Suprapubic skin (tissue), 4 donors: ENCODE measurements around the gene C4BPA. TPM values are rescaled to one million over a fixed set of nuclear protein-coding genes. Genes with fewer than 3 reads are reported as not detected.

Experiments
- DNase-seq, 2 donors: peaks; one replicate each; pipeline ENCODE4 v3.0.0-alpha.2; 2019; ENCODE audit warnings: low spot score in 2 of 2
- H3K27ac ChIP-seq: fragments of 200-600 bp; sonication (generic); one replicate; pipeline ENCODE4 v1.5.1; 2019
- H3K27me3 ChIP-seq: fragments of 200-600 bp; sonication (generic); one replicate; pipeline ENCODE4 v1.5.1; 2019
- H3K36me3 ChIP-seq: fragments of 200-600 bp; sonication (generic); one replicate; pipeline ENCODE4 v1.5.1; 2019
- H3K4me1 ChIP-seq: fragments of 200-600 bp; sonication (generic); one replicate; pipeline ENCODE4 v1.5.1; 2019
- H3K4me3 ChIP-seq: fragments of 200-600 bp; sonication (generic); one replicate; pipeline ENCODE4 v1.5.1; 2019; ENCODE audit warnings: mild to moderate bottlenecking
- H3K9me3 ChIP-seq: fragments of 200-600 bp; sonication (generic); one replicate; pipeline ENCODE4 v1.5.1; 2019
- EP300 ChIP-seq: sonication (generic); formaldehyde crosslinking; IDR thresholded peaks from one replicate; pipeline ENCODE4 v1.6.1; 2017; ENCODE audit warnings: antibody characterized with exemption
- POLR2A ChIP-seq, 2 donors: fragments of 450-650 bp; IDR thresholded peaks; one replicate each; pipeline ENCODE4 v1.6.1; 2017; ENCODE audit warnings: antibody characterized with exemption in 2 of 2, mild to moderate bottlenecking in 2 of 2, moderate library complexity in 2 of 2
- POLR2AphosphoS5 ChIP-seq, 3 donors: sonication (generic); formaldehyde crosslinking; IDR thresholded peaks; one replicate each; pipeline ENCODE4 v1.6.1; 2017; ENCODE audit warnings: antibody characterized with exemption in 3 of 3
- WGBS: methylation state at CpG from one replicate; pipeline ENCODE4 v1.1.5; 2018; 5-methylcytosine and 5-hydroxymethylcytosine counted together
- total RNA-seq, 4 donors: library from RNA; depleted of rRNA; stranded (reverse); fragments of >200 nt; gene quantifications; one replicate each; pipeline ENCODE4 v1.1.0, GENCODE V29; 2016
- TF ChIP-seq, protein P1 (sequence below), 2 donors: fragments of 200-600 bp in 1 of 2; fragments of 450-650 bp in 1 of 2; sonication (generic) in 1 of 2; IDR thresholded peaks; one replicate each; pipeline ENCODE4 v1.5.1; 2016 to 2019; ENCODE audit warnings: antibody characterized with exemption in 2 of 2, mild to moderate bottlenecking in 1 of 2, moderate library complexity in 1 of 2

The C4BPA gene
- total RNA-seq, 4 donors from 2014 or later: 3.1 TPM; not detected in 3

DNA sequence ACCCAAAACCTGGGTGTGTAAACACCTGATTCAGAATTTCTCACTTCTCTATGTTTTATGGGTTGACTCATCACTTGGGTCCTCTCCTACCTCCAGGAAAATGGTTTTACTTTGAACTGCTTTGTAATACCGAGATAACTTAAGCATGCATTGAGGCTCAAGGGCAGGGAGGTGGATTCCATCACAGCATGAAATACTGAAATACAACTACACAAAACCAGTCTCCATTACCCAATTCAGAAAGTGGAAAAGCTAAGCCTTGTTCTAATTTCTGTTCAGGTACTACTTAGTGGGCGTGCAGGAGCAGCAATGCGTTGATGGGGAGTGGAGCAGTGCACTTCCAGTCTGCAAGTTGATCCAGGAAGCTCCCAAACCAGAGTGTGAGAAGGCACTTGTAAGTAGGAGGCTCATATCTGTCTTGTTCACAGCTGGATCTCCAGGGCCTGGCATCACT lies 6.1 kb upstream of the C4BPA start:
- TF ChIP-seq, protein P1, sequence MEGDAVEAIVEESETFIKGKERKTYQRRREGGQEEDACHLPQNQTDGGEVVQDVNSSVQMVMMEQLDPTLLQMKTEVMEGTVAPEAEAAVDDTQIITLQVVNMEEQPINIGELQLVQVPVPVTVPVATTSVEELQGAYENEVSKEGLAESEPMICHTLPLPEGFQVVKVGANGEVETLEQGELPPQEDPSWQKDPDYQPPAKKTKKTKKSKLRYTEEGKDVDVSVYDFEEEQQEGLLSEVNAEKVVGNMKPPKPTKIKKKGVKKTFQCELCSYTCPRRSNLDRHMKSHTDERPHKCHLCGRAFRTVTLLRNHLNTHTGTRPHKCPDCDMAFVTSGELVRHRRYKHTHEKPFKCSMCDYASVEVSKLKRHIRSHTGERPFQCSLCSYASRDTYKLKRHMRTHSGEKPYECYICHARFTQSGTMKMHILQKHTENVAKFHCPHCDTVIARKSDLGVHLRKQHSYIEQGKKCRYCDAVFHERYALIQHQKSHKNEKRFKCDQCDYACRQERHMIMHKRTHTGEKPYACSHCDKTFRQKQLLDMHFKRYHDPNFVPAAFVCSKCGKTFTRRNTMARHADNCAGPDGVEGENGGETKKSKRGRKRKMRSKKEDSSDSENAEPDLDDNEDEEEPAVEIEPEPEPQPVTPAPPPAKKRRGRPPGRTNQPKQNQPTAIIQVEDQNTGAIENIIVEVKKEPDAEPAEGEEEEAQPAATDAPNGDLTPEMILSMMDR (IDR thresholded peaks at IDR 0.05): no peak
- TF ChIP-seq EP300: no peak
- no peak for TF ChIP-seq POLR2A (IDR thresholded peaks at IDR 0.05)
- no peak for TF ChIP-seq POLR2AphosphoS5 (IDR thresholded peaks at IDR 0.05)
- Histone ChIP-seq H3K27me3 (no peaks in the 10 kb centered on the region), H3K36me3 (no peaks in the 10 kb centered on the region), H3K4me3 (no peak overlapping the region), H3K4me1 (no peaks in the 10 kb centered on the region), H3K27ac (no peak overlapping the region), H3K9me3 (no peaks in the 10 kb centered on the region)
- no peak for DNase-seq
- 71% methylated on average over 3 of the region's 3 CpGs for WGBS

DNA sequence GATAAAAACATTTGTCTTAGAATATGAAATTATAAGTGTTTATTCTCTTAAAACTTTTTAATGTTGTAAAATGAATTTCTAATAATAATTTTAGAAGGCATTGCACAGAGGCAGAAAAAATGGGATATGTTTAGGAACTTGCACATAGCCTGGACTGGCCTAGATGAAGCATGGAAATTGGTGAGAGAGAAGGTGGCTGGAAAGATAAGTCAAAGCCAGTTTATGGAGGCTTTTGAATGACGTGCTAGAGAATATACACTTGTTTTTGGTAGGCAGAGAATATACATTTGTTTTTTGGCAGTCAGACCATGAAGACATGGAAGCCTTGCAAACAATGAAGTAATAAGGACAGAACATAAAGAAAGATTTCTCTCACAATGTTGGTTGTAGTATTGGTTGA lies 2.3 kb upstream of the C4BPA start:
- 73% methylated on average over 1 of the region's 1 CpG for WGBS
- no peak overlapping the region for H3K4me3 ChIP-seq

DNA sequence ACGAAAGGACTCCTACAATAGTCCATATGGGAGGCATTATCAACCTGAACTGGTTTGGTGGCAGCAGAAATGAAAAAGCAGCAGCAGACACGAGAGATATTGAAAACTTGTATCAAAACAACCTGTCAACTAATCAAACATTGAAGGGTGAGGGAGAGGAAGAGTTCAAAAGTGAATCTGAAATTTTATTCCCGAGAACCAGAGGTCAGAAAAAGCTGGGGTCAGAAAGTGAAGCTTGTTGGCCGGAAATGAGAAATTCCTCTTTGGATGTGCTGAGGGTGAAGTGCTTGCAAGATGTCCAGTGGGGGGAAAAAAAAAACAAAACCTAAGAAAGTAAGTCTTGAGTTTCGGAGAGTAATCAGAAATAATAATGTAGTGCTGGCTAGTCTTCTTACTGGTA lies 1.9 kb upstream of the C4BPA start:
- H3K36me3 ChIP-seq: no peaks in the 10 kb centered on the region
- no peak overlapping the region for H3K4me3 ChIP-seq
- no peaks in the 10 kb centered on the region for H3K9me3 ChIP-seq
- no peak for DNase-seq
- TF ChIP-seq POLR2AphosphoS5 (IDR thresholded peaks at IDR 0.05): no peak
- no peak for TF ChIP-seq EP300
- TF ChIP-seq, protein P1 (IDR thresholded peaks at IDR 0.05): no peak
- no peak for TF ChIP-seq POLR2A (IDR thresholded peaks at IDR 0.05)
- no peak overlapping the region for H3K27ac ChIP-seq
- no peaks in the 10 kb centered on the region for H3K27me3 ChIP-seq
- WGBS: 82% methylated on average over 5 of the region's 5 CpGs
- H3K4me1 ChIP-seq: no peaks in the 10 kb centered on the region

More for the DNA sequence above, 2.3 kb upstream of the C4BPA start:
- DNase-seq: no peak
- Histone ChIP-seq H3K4me1 (no peaks in the 10 kb centered on the region), H3K36me3 (no peaks in the 10 kb centered on the region), H3K9me3 (no peaks in the 10 kb centered on the region), H3K27me3 (no peaks in the 10 kb centered on the region), H3K27ac (no peak overlapping the region)
- TF ChIP-seq, protein P1 (IDR thresholded peaks at IDR 0.05): no peak
- TF ChIP-seq POLR2AphosphoS5 (IDR thresholded peaks at IDR 0.05): no peak
- no peak for TF ChIP-seq POLR2A (IDR thresholded peaks at IDR 0.05)

DNA sequence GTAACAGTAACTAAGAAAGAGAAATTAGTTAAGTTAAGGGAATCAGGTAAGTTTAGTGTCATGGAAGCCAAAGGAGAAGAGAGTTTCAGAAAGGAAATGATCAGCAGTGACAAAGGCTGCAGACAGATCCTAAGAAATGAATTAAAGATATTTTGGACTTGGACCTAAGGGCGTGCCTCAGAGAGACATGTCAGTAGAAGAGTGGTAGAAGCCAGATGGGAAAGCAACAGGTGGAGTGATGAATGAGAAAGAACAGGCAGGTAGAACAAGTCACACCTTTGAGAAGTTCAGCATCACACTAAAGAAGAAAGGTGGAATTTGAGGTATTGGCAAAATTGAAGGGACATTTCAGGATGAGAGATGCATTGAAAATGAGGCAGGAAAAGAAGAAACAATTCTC lies 1.4 kb upstream of the C4BPA start:
- 85% methylated on average over 1 of the region's 1 CpG for WGBS
- DNase-seq: no peak
- Histone ChIP-seq H3K9me3 (no peaks in the 10 kb centered on the region), H3K36me3 (no peaks in the 10 kb centered on the region), H3K27ac (no peak overlapping the region), H3K4me3 (no peak overlapping the region), H3K27me3 (no peaks in the 10 kb centered on the region), H3K4me1 (no peaks in the 10 kb centered on the region)
- TF ChIP-seq POLR2A (IDR thresholded peaks at IDR 0.05) (no peak), POLR2AphosphoS5 (IDR thresholded peaks at IDR 0.05) (no peak), EP300 (no peak)
- TF ChIP-seq, protein P1 (IDR thresholded peaks at IDR 0.05): no peak

DNA sequence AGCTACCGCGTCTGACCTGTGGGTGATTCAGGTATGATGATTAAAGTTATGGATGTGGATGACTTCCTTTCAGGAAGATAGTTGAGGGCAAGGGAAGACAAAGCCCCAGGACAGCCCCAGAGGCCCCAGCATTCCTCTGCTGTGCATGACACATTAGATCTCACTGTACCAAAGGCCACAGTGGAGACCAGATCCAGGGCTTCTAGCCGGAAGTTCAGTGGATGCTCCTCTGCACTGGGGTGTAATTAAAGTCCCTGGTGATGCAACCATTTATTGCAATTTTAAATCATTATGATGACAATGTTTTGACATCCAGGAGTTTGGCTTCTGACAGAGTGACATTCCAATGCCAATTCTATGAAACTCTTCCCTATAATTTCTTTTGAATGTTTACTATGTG lies 5.0 kb downstream of the C4BPA start:
- Histone ChIP-seq H3K36me3 (no peaks in the 10 kb centered on the region), H3K27me3 (no peaks in the 10 kb centered on the region), H3K27ac (no peak overlapping the region), H3K4me1 (no peaks in the 10 kb centered on the region), H3K9me3 (no peaks in the 10 kb centered on the region), H3K4me3 (no peak overlapping the region)
- WGBS: 89% methylated on average over 3 of the region's 3 CpGs
- TF ChIP-seq POLR2AphosphoS5 (IDR thresholded peaks at IDR 0.05) (no peak), POLR2A (IDR thresholded peaks at IDR 0.05) (no peak), EP300 (no peak)
- TF ChIP-seq, protein P1 (IDR thresholded peaks at IDR 0.05): no peak
- DNase-seq: no peak
